HPDE6-E6E7 (cell line): ENCODE data around the gene KIAA1549.
"Not testable (repeated sequence)": the region's sequence is repeated elsewhere in the genome, so short reads cannot be mapped to it uniquely, and the experiment has no call there.

ENCODE experiments used
- DNase-seq: peaks from one replicate; pipeline ENCODE4 v3.0.0; 2011; ENCODE audit warnings: missing footprints; ENCODE audit errors: extremely low spot score

KIAA1549 gene

DNA sequence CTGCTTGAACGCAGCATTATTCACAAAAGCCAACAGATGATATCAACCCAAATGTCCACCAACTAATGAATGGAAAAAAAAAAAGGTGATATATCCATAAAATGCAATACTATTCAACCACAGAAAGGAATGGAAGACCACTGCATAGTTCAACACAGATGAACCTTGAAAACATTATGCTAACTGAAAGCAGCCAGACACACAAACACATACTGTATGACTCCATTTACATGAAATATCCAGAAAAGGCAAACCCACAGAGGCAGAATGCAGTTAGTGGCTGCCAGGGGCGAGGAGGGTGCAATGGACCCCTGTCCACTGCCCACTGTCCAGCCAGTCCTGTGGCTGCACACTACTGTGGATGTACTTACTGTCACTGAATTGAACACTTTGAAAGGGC lies 36.6 kb downstream of the KIAA1549 start:
- DNase-seq, result no peak

DNA sequence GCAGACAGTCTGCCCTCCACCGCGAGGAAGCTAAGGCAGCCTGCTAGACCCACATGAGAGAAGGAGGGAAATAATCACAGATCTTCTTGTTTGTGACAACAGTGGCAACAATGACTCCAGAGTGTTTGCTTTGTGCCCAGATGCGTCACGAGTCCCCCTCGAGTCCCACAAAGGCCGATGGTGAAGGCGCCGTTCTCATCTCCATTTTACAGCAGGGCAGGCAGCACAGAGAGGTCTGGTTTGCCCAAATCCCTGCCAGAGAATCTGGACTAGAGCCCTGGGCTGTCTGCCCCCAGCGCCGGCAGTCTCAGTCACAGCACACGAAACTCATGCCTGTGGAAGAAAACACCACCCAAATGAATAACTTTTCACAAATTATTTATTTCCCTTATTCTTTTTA lies 38.1 kb downstream of the KIAA1549 start:
- no peak for DNase-seq

DNA sequence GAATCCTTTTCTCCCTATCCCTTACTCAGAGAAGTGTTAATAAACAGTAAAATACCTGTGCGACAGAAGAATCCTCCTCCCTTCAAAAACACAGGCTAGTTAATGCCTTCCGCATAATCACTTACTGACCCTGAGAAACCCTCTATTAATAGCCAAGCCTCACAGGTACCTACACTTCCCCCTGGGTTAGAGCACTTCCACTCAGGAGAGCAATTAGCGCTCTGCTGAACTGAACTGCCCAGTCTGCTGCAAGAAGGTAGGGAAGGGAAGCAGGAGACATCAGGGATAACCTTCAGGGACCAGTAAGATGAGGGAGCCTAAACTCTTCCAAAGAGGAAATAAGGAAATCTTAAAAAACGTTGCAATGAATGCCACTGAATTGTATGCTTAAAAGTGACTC lies 39.6 kb downstream of the KIAA1549 start:
- no peak for DNase-seq

DNA sequence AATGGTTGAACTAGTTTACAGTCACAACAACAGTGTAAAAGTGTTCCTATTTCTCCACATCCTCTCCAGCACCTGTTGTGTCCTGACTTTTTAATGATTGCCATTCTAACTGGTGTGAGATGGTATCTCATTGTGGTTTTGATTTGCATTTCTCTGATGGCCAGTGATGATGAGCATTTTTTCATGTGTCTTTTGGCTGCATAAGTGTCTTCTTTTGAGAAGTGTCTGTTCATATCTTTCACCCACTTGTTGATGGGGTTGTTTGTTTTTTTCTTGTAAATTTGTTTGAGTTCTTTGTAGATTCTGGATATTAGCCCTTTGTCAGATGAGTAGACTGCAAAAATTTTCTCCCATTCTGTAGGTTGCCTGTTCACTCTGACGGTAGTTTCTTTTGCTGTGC lies 40.6 kb downstream of the KIAA1549 start:
- not testable (repeated sequence) for DNase-seq

DNA sequence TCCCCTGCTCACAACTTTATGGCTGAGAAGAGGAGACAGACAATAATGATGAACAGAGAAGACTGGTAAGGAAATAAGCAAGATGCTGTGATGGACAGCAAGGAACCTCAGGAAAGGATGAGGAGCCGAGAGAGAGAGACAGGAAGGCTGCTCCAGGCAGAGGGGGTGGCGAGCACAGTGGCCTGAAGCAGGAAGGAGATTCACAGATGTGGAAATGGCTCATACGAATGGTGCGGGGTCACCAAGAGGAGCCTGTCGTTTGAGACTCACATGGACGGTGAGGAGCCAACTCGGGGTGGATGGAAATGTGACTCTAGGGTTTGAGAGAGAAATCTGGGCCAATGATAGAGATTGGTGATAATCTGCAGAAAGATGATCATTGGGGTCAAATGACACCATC lies 43.7 kb downstream of the KIAA1549 start:
- DNase-seq, result no peak

DNA sequence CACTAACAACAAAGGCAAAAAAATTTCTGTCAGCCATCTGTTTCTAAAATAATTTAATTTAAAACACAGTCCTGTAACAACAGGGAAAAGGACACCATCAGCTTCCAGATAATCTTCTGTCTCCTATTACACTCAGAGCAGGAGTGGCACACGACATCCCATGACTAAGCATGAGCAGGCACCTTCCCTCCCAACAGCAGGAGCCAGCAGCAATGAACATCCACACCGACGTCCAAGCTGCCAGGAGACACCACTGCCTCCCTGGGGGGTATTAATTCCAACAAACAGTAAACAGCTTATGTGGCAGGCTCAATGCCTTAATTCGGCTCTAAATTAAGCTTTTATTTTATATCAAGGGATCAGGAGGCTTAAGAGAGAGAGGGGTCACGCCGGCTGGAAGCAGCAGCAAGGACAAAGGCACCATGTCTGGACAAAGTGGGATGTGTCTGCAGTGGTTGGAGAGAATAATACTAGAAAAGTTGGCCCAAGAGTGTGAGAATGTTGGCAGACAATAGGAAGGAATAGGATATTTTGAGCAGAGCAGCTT lies 45.7 kb downstream of the KIAA1549 start:
- peak; percentile 80 for DNase-seq

DNA sequence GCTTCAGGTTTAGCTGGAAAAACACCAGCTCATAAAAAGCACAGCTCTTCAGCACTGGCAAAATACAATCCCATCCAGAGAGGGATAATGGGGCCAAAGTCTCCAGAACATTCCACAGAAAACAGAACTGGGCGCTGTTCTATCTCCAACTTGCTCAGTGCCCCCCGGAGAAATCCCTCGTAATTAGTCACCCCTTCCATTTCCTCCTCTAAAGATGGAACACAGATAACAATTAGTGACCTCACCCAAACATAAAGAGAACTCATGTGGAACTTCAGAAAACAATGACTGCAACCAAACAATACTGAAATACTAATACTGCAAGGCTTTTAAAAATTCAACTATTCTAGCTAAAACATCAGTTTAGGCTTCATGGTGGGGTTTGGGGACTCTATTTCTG lies 46.3 kb downstream of the KIAA1549 start:
- DNase-seq, result peak; percentile 12

DNA sequence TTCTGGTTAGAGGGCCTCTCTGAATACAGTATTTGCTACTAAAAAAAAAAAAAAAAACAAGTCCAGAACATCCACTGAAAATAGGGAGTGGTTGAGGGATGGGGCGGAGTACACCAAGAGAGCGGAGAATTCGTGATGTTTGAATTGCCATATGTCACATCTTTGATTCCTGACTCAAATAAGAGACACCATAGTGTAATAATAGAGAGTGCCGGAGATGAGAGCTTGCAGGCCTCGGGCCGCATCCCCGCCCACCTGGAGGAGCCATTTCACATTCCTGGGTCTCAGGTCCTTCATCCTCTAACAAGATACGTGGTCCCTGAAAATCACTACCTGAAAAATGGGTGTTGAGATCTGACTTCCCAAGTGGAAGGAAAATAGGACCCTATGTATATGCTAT lies 46.8 kb downstream of the KIAA1549 start:
- no peak for DNase-seq

DNA sequence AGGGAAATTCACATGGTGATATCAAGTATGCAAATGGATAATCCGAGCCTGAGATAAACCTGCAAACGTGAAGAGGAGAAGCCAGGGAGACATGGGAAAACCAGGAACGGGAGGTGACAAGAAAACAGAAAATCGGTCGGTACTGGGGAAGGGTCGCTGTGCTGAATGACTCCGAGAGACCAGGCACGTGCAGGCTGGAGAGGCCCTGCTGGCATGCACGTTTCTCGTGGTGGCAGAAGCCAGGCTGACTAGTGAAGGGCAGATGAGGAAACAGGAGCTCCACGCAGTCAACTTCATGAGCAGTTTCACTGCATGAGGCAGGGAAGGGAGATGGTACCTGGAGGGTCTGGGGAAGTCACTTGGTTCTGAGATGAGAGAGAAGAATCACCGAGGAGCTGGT lies 48.3 kb downstream of the KIAA1549 start:
- DNase-seq, result no peak

DNA sequence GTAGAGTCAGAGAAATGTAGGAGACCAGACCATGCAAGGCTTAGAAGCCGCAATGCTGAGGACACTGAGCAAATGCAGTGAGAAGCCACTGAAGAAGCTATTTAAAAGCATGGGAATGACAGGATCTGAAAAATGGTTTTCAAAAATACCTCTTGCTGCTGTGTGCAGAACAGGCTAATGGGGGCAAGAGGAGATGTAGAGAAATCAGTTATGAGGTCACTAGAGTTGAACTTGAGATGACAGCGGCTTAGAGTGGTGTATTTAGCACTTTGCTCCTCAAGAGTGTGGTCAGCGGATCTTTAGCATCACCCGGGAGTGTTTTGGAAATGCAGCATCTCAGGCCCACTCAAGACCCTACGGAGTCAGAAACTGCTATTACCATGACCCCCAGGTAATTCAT lies 48.8 kb downstream of the KIAA1549 start:
- DNase-seq, result no peak

DNA sequence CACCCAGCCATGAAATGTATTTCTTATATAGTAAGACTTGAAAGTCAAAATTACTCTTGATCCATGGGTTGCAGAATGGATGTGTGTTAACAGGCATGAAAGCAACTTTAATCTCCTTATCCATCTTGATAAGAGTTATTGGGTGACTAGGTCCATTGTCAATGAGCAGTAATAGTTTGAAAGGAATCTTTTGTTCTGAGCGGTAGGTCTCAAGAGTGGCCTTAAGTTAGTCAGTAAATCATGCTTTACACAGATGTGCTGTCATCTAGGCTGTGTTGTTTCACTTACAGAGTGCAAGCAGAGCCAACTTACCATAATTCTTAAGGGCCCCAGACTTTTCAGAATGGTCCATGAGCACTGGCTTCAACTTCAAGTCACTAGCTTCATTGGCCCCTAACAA lies 51.2 kb downstream of the KIAA1549 start:
- no peak for DNase-seq

DNA sequence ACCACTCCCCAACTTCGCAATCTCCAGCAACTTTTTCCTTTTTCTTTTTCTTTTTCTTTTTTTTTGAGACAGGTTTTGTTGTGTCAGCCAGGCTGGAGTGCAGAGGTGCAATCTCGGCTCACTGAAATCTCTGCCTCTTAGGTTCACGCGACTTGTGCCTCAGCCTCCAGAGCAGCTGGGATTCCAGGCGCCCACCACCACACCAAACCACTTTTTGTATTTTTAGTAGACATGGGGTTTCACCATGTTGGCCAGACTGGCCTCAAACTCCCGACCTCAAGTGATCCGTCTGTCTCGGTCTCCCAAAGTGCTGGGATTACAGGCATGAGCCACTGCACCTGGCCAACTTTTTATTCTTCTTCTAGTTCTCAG lies 55.0 kb downstream of the KIAA1549 start:
- no peak for DNase-seq

DNA sequence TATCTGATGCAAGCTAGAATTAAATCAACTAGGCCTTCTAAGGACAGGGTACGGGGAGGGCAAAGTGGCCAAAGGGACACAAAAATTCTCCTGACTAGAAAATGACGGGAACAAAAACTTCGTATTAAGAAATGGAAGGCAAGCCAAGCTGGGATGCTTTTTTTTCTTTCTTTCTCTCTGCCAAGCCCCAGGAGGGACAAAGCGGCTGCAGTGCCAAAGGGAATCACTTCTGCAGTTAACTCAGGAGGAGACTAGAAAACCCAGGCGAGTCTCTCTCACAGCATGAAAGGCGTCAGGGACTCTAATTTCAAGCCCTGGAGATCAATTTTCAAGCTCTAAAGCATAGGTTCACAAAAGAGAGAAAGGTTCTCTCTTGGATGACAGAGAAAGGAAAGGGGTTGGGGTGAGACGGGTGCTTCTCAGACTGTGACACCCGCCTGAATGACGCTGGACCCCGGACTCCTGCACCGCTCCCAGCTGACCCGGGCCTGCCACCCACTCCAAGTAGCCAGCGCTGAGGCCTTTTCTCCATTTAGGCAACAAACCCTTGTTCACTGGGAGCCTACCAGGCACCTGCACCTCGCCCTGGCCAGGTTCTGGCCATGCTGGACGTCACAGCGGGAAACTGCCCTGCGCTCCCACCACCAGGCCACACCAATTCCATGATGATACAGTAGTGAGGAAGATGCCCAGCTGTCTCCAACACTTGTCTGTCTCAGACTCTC lies 56.5 kb downstream of the KIAA1549 start:
- no peak for DNase-seq

DNA sequence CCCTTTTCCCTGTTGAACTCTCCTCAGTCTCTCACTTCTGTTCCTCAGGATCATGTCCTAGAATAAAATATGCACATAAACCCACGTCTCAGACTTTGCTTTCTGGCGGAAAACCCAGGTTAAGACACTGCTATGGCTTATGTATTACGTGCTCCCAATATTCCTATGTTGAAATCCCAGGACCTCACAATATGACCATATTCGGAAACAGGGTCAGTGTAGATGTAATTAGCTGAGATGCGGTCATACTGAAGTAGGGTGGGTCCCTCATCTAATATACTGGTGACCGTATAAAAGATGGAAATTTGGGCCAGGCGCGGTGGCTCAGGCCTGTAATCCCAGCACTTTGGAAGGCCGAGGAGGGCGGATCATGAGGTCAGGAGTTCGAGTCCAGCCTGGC lies 59.9 kb downstream of the KIAA1549 start:
- no peak for DNase-seq

DNA sequence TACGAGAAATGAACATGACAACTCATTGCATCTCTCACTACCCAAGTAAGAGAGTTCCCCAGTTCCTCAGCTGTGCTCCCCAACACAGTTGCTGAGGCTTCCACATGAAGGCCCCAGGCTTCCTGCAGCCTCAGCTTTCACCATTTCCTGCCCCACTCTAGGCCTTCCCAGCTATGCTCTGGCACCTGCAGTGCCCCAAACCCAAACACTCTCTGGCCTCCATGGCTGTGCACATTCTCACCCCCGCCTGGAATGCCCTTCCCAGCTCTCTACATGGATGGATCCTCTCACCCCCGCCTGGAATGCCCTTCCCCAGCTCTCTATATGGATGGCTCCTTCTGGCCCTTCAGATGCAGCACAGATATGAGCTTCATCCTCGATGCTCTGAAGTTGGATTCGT lies 61.3 kb downstream of the KIAA1549 start:
- DNase-seq, result no peak

DNA sequence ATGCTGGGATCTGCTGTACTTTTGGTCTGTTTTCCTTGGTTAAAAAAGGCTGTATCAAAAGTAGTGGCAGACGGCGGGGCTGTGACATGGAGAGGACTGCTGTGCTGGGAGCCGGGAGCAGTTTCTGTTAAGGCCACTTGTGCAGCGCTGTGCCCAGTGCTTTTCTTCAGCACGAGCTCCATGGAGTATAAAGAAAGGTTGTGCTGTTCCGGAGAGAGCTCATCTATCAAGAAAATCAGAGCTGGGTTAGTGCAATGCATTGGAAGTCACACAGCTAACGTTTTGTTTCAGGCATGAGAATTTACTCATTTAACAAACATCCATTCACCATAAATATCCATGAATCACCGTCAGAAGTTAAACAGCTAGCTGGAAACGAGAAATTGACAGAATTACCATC lies 62.0 kb downstream of the KIAA1549 start:
- DNase-seq, result no peak

DNA sequence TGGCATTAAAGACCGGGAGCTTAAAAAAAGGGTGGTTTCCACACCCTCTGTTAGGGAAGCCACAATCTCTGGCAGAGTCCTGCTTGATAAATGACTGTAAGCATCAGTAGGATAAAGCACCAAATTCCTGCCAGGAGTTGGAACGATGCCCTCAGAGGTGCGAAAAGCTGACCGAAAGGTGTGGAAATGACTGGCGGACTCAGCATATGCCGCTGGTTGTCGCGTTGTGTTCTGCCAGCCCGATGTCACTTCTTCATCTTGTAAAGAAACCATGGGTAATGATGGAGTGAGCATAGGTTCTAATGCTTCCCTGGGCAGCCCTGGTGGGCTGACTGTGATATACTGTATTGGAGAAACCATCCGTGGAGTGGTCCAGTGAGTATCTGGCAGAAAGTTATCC lies 62.4 kb downstream of the KIAA1549 start:
- DNase-seq, result no peak

DNA sequence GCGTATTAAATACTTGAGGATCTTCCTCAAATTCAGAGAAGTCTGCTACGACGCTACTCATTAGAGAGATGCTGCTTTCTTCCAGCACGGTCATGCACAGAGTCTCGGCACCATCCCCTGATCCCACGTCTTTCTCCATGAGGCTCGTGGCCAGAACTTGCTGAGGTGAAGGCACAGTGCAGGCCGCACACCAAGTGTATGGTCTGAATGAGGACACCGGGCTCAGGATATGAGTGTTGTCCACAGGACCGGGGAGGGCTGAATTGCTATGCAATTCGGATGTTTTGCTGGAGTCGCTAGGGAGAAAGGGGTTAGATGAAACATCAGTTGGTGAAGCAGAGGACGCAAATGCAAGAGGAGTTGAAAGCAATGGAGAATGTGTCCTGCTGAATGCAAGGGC lies 63.0 kb downstream of the KIAA1549 start:
- DNase-seq, result no peak

DNA sequence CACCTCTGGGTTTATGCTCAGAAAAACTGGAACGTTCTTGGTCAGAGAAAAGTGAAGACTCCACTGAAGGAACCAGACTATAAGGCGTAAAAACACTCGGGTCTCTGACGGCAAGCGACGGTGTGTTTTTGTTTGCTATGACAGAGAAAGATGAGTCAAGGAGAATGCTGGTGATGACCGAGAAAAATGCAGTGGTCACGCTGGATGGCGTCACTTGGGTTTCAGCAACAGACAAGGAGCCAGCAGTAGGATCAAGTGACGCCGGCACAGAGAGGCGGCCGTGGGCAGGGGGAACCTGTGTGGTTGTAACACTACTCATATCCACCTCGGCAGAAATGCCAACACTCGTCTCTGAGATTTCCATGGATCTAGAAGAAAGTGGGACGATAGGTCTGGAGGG lies 63.4 kb downstream of the KIAA1549 start:
- no peak for DNase-seq

DNA sequence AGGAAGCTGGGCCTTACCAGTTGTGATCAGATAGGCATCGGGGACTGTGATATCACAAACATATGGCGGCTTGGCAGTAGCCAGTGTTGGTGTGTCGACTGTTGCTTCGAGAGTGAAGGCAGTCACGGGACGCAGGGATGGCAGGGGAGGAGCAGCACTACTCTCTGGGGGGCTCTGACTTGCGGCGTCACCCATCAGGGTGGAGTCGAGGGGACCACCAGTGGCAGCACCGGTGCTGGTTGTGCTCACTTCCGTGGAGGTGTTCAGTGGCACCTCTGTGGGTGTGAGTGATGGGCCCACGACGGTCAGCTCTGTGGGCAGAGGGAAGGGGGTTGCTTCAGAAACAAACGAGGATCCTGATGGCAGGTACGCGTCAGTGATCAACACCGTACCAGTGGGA lies 64.5 kb downstream of the KIAA1549 start:
- no peak for DNase-seq

DNA sequence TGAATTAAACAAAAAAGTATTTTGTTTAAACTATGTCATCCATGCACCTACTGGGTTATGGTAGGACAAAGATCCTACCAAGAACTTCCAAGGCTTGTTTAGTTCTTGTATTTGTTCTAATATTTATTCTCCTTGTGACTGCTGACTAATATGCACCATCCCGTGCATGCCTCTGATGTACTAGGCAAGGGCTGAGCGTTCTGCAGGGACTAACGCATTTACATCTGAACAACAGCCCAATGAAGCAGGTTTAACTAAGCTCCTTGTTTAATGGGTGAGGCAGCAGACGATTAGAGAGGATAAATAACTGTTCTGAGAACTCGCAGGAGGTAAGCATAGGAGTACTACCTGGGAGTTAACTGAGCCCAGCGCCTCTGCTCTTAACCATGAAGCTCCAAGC lies 64.9 kb downstream of the KIAA1549 start:
- DNase-seq, result no peak

DNA sequence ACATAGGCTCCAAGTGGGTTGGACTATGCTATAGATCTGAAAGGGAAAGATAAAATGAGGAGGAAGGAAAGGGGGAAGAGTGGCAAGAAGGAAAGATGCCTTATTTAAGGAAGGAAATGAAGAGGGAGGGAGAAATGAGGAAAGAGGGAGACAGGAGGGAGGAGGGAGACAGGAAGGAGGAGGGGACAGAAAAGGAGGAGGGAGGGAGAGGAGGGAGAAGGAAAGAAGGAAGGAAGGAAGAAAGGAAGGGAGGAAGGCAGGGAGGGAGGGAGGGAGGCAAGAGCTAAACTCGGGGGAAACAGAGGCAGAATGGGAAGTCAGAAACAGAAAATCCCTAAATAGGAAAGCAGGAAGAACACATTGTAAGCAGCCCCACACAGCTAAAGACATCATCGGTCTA lies 67.4 kb downstream of the KIAA1549 start:
- DNase-seq, result no peak

DNA sequence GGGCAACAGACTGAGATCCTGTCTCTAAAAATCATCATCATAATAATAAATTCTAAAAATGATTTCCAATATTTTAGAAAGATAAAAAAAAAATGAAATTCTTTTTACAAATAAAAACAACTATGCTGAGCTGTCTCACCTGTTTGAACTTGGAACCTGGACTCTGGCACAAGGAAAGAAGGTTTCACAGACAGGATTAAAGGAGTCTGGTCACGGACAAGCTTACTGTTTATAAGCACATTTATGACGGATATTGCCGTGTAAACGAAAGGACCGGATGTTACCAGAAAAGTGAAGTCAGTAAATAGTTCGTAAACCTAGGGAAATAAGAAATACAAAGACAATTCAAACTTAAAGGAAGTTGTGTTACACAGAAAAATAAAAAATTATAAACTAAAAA lies 70.2 kb downstream of the KIAA1549 start:
- DNase-seq, result no peak

DNA sequence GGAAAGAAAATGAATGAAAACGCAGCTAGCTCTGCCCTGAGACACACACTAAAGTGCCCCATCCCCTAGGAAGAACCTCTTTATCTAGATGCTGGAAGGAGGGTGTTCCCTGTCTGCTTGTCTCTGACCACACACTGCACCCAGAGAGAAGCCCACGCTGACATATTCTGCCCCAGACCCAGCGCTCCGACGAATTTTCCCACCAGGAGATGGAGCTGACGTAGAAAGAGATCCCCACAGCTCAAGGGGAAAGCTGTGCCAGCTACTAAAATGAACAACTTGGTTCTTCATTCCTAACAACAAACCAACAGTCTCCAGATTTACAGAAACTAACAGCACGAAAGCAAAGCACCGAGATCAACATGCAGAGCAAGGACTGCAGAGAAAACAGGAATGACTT lies 73.3 kb downstream of the KIAA1549 start:
- DNase-seq, result no peak
